DMS153 treated with DMSO at 0.1 percent for 48 hours (cell line): Measurements from ENCODE around the gene TMEM169.

Experiments used
- DNase-seq: peaks from one replicate; lab custom pipeline; 2025; ENCODE audit not compliant: unreplicated experiment; lab: John Stamatoyannopoulos, UW

TMEM169 gene

DNA sequence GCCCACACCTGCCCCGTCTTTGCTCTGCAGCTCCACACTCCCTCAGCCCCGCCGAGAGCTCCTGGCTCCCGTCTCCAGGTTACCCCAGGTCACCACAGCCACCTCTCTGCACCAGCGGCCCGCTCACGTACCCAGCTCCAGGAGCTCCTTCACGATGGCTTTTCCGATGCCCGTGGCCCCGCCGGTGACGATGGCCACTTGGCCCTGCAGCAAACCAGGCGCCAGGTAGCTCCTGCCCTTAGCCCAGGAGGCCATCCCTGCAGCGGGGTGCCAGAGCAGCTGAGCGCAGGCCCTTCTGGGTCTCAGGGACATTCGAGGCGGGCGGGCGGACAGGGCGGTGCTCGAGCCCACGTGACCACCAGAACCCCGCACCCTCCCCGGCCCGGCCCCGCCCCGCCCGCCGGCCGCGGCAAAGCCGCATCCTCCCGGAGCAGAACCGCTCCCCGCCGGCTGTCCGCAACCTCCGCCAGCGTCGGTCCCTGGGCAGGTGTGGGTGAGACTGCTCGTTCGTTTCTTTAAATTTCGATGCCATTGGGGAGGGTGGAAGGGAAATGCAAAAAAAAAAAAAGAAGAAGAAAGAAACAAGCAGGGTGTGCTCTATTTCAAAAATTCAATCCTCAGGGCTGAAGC, at the start of gene TMEM169, which contains the start of gene PECR:
Gene TMEM169, plus strand, starts transcription at position 433 of the 630 bp plus-strand sequence. CDS start 14,045 bp downstream, outside the sequence.
Gene PECR, minus strand, starts transcription at position 323 of the 630 bp plus-strand sequence. Its CDS starts 68 bp downstream, at position 255.
- peak; percentile 69 for DNase-seq

GRCh38 chr2:216031960-216032689, 49.6 kb upstream of the TMEM169 start:
- DNase-seq: no peak

- DNase-seq: no peak
Measured at GRCh38 chr2:216033403-216033802, 48.3 kb upstream of the TMEM169 start.

- DNase-seq: no peak
Measured at GRCh38 chr2:216034065-216034464, 47.7 kb upstream of the TMEM169 start.

GRCh38 chr2:216039918-216040317, 41.8 kb upstream of the TMEM169 start:
- no peak for DNase-seq

DNA sequence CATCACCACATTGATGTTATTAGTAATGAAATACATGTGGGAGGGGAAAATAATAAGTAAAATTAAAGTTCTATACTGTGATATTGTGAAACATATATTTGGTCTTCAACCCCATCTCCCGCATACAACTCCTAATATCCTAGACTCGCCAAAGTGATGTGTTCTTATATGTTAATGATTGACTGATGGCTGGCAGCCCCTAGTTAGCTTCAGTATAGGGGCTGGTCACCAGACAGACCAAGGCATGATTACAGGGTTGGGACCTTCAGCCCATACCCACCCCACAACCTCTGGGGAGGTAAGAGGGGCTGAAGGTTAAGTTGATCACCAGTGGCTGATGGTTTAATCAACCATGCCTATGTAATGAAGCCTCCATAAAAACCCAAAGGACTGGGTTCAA, 40.3 kb upstream of the TMEM169 start:
- no peak for DNase-seq

DNA sequence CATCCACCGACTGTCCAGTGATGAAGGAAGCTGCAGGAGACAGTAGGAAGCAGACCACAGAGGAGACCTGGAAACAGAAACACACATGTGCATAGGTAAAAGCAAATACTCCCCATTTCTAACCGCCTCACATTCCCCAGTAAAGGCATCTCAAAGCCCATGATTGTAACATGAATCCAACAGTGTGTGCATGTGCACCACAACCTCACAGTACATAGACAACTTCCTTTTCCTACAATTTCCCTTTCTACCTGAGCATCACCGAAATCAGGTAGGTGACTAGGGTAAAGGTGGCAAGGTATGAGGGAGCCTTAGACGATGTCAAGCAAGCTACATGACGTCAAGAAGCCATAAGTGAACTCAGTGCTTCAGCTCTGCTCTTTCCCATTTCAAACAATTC, 37.8 kb upstream of the TMEM169 start:
- no peak for DNase-seq

DNA sequence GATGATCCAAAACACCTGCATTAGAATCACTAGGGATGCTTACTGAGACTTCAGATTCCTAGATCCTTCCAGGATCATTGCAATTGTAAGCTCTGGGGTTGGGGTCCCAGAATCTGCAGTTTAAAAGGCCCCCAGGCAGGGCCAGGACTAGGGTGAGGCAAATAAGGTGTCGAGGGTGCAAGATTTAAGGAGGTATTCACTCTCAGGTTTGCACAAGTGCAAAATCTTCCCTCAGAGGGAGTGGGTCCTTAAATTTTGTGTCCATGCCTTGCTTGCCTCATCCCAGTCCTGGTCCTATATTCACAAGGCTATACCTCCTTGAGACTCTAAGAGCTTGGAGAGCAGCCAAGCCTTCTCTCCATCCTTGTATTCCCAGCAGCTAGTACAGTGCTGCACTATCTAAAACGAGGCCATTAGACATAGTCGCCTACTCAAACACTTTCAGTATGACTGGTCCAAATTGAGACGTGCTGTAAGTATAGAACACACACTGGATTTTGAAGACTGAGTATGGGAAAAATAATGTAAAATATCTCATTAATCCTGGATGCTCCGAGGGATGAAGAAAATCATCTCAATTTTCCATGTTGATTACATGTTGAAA, 36.7 kb upstream of the TMEM169 start:
- no peak for DNase-seq

GRCh38 chr2:216047397-216047796, 34.3 kb upstream of the TMEM169 start:
- no peak for DNase-seq

GRCh38 chr2:216049452-216049851, 32.3 kb upstream of the TMEM169 start:
- no peak for DNase-seq

DNA sequence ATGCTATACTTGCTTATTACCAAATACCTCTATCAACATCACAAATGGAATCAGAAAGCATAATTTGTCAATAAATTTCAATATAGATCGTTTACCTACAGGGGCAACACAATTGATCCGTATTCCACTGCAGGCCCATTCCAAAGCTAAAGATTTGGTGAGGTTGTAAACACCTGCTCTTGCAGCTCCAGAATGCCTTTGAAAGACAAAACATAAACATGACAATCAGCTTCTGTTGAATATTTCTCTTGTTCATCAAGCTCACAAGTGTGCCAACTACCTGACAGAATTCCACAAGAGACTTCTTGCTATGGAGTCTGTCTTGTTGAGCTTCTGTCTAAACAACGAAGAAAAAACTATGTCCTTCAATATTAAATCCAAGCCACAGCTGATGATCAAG, 30.4 kb upstream of the TMEM169 start:
- DNase-seq: no peak

DNA sequence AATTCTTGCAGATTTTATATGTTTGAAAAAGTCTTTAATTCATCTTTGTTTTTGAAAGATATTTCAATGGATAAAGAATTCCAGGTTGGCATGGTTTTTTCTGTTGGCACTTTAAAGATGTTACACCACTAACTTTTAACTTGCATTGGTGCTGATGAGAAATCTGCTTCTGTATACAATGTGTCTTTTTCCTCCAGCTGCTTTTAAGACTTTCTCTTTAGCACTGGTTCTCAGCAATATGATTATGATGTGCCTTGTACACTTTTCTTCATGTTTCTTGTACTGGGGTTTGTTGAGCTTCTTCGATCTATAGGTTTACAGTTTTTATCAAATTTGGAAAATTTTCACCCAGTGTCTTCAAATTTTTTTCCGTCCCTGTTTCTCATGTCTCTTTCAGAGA, 29.3 kb upstream of the TMEM169 start:
- DNase-seq: no peak

DNA sequence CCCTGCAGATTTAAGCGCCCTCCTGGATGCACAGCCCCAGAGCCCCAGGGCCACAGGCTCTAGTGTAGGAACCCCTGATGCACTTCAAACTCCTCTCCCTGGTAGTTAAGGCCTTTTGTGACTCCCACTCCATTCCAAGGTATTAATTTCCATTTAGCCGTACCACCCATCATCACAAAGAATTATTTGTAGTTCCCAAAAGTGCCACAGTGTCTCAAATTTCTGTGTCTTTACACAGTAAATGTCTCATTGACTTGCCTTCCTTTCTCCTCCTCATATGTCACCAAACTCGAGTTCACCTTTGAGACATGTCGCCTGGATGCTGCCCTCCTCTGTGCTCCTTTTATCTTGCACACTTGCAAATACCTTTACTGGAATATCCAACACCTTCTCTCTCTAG, 26.0 kb upstream of the TMEM169 start:
- DNase-seq: no peak

- DNase-seq: no peak
Measured at GRCh38 chr2:216056739-216057138, 25.0 kb upstream of the TMEM169 start.

DNA sequence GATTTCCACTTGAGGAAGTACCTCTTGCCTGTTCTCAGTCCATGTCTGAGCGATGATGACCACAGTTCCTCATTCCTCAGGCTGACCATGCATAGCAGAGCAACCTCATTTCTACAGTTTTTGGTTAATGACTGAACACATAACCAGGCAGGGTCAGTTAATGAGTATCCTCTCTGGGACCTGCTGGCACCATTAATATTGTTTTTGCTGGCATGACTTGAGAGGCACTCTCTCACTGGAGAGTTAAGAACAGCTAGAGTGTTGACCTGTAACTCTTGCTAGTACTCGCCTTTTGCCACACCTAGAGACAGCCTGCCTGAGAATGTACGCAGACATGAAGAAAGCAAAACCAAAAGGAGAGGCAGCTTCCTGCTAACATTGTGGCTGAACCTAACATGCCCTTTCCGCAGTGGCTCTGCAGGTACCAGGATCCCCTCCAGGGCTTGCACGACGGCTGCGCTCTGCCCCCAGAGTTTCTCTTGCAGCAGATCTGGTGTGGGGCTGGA, 24.0 kb upstream of the TMEM169 start:
- DNase-seq: no peak

GRCh38 chr2:216059233-216059834, 22.4 kb upstream of the TMEM169 start:
- DNase-seq: no peak

DNA sequence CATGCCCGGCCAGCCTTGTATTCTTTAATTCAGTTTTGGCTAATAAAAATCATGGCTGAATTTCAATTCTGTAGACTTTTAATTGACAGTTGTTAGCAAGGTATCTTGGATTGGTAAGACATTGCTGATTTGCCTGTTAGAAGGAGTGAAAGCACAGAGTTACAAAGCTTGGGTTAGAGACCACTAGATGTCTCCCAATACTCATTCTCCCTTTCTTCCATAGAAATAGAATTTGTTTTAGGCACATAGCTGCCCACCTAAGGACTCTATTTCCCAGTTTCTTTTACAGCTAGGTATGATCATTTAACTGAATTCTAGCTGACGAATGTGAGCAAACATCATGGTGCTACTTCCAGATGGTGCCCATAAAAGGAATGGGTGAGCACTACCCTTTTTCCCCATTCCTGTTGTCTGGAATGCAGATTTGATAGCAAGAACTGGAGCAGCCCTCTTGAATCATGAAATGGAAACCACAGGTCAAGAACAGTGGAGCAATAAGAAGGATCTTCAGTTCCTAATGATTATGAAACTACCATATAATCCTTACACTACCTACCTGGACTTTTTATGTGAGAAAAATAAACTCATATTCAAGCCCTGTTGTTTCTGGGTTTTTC, 17.6 kb upstream of the TMEM169 start:
- DNase-seq: no peak

GRCh38 chr2:216064665-216065064, 17.1 kb upstream of the TMEM169 start:
- no peak for DNase-seq

- DNase-seq: no peak
Measured at GRCh38 chr2:216066230-216066629, 15.5 kb upstream of the TMEM169 start.

DNA sequence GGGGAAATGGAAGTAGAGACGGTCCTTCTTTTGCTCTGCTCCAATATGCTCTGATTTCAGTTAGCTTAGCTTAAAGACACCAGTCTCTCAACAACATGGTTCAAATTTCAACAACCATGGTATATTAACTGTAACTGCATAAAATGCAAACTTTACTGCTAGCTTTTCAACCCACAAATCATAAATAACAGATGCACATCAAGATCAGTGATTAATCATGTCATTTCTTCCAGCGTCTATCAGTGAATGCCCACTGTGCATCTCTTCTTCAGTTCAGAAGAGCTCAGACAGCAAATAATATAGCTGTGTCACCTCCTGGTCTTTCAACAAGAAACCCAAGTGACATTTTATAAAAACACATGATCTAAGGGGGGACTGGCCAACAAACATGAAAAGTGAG, 12.7 kb upstream of the TMEM169 start:
- DNase-seq: no peak

- no peak for DNase-seq
Measured at GRCh38 chr2:216070195-216070594, 11.5 kb upstream of the TMEM169 start.
